DOHH2 (cell line): Measurements from ENCODE around the gene C16orf95.

Experiments
- CTCF ChIP-seq: fragments of 200-600 bp; sonication (generic); IDR thresholded peaks from one replicate; pipeline ENCODE4 v1.5.1; 2014; ENCODE audit warnings: antibody characterized with exemption, mild to moderate bottlenecking, low read depth, low read length; ENCODE audit not compliant: poor library complexity, severe bottlenecking
- EZH2phosphoT487 ChIP-seq: fragments of 200-600 bp; sonication (generic); IDR thresholded peaks from 2 replicates; pipeline ENCODE4 v1.6.1; 2017; ENCODE audit warnings: borderline replicate concordance, mild to moderate bottlenecking, antibody characterized with exemption, low read length, moderate library complexity, mixed read lengths

GRCh38 chr16:87254296-87254695, 62.9 kb downstream of the C16orf95 start:
- no peak for TF ChIP-seq CTCF
- TF ChIP-seq EZH2phosphoT487 = no peak
